ENCODE measurements around the gene GTPBP6.

GRCh38 chrX:261167-261918, 57.3 kb downstream of the GTPBP6 start:
- no peak for TF ChIP-seq CTCF (IDR thresholded peaks at IDR 0.05)
- TF ChIP-seq ZFX (IDR thresholded peaks at IDR 0.05; ENCODE audit: borderline replicate concordance), result no peak
